CD4-positive, alpha-beta T cell (primary cell): ENCODE results near the gene FOXE3. TPM values are rescaled to one million over a fixed set of nuclear protein-coding genes. Genes with fewer than 3 reads are reported as not detected.

Experiments used
- ATAC-seq: fragments of 200-7000 bp; cut with Tn5 transposase; one replicate; pipeline ENCODE4 v1.10.0; 2022; ENCODE audit warnings: mild to moderate bottlenecking; ENCODE audit not compliant: poor library complexity
- CTCF ChIA-PET: fragments of 350-600 bp; sonication (Branson Sonifier 250); formaldehyde crosslinking; loops from one replicate; lab custom pipeline; 2021; ENCODE audit warnings: antibody characterized with exemption, inconsistent platforms; lab: Charles Lee
- POLR2A ChIA-PET: fragments of 350-600 bp; sonication (Branson Sonifier 250); formaldehyde crosslinking; loops from one replicate; lab custom pipeline; 2021; ENCODE audit warnings: antibody characterized with exemption, inconsistent platforms; lab: Charles Lee
- DNase-seq, 14 experiments: peaks; one replicate each; pipeline ENCODE4 v3.0.0-alpha.2; 2013 to 2020; ENCODE audit warnings: mixed read lengths in 2 of 14
- H3K27ac ChIP-seq, 2 donors: one replicate each; pipeline versions ENCODE4 v1.5.1 to v1.7.0; 2013; ENCODE audit warnings: low read length in 2 of 2, low read depth in 1 of 2, mild to moderate bottlenecking in 1 of 2
- H3K27me3 ChIP-seq, 2 experiments: 1 replicate in 1 of 2; 2 replicates in 1 of 2; pipeline versions ENCODE4 v1.6.1 to v1.7.0; 2013; ENCODE audit warnings: low read length in 2 of 2, control low read depth in 1 of 2, mild to moderate bottlenecking in 1 of 2, moderate library complexity in 1 of 2; ENCODE audit not compliant: insufficient read depth in 2 of 2, control insufficient read depth in 1 of 2
- H3K36me3 ChIP-seq: one replicate; pipeline ENCODE4 v1.6.1; 2013; ENCODE audit warnings: low read length, control low read depth; ENCODE audit not compliant: insufficient read depth
- H3K4me1 ChIP-seq: one replicate; pipeline ENCODE4 v1.6.1; 2013; ENCODE audit warnings: low read length, control low read depth; ENCODE audit not compliant: insufficient read depth
- H3K4me3 ChIP-seq: one replicate; pipeline ENCODE4 v1.5.1; 2013; ENCODE audit warnings: mild to moderate bottlenecking, low read length, moderate library complexity
- H3K9me3 ChIP-seq, 2 experiments: 1 replicate in 1 of 2; 2 replicates in 1 of 2; pipeline versions ENCODE4 v1.6.1 to v1.7.0; 2013; ENCODE audit warnings: low read length in 2 of 2, mild to moderate bottlenecking in 2 of 2, control low read depth in 1 of 2, moderate library complexity in 1 of 2; ENCODE audit not compliant: control insufficient read depth in 1 of 2, insufficient read depth in 1 of 2
- H3K27ac Mint-ChIP-seq: one replicate; pipeline ENCODE4 v1.8.0; 2020; ENCODE audit warnings: mixed read lengths
- H3K27me3 Mint-ChIP-seq: one replicate; pipeline ENCODE4 v1.8.0; 2021; ENCODE audit warnings: mixed read lengths
- H3K36me3 Mint-ChIP-seq: one replicate; pipeline ENCODE4 v1.8.0; 2021; ENCODE audit warnings: low read depth, mixed read lengths
- H3K4me1 Mint-ChIP-seq: one replicate; pipeline ENCODE4 v1.8.0; 2021; ENCODE audit warnings: low read depth, mixed read lengths
- H3K4me3 Mint-ChIP-seq: one replicate; pipeline ENCODE4 v1.8.0; 2020; ENCODE audit warnings: mild to moderate bottlenecking, mixed read lengths
- H3K9me3 Mint-ChIP-seq: one replicate; pipeline ENCODE4 v1.8.0; 2020; ENCODE audit warnings: mixed read lengths
- CTCF ChIP-seq: fragments of 200-600 bp; IDR thresholded peaks from one replicate; pipeline ENCODE4 v1.8.0; 2022; ENCODE audit warnings: antibody characterized with exemption, mild to moderate bottlenecking
- intact Hi-C, 2 experiments: fragments of 100-400 bp; cut with DNase I in 1 of 2; cut with micrococcal nuclease in 1 of 2; formaldehyde crosslinking; loops; one replicate each; pipeline versions ENCODE4 v1.15.1 to v1.9.0; 2023 to 2025; cut with DNase I, micrococcal nuclease
- total RNA-seq, 174 experiments: library from RNA in 2 of 174; stranded (reverse) in 2 of 174; gene quantifications; one replicate each; pipeline ENCODE4 v1.2.3 and lab custom pipeline; 2021 to 2026

FOXE3 gene
- total RNA-seq, 2 experiments from 2014 or later: not detected

GRCh38 chr1:47374501-47374900, 41.6 kb upstream of the FOXE3 start:
- ChIA-PET CTCF (no interaction called here), POLR2A (no interaction called here)
- H3K36me3 ChIP-seq: peaks cover 48% of the 10 kb centered on the region
- no peak for DNase-seq
- no peak overlapping the region for H3K4me3 Mint-ChIP-seq
- peaks cover 87% of the 10 kb centered on the region for H3K36me3 Mint-ChIP-seq
- H3K9me3 ChIP-seq: no peaks in the 10 kb centered on the region
- H3K27me3 ChIP-seq: no peaks in the 10 kb centered on the region
- no peak overlapping the region for H3K27ac ChIP-seq
- no peaks in the 10 kb centered on the region for H3K9me3 Mint-ChIP-seq
- no peaks in the 10 kb centered on the region for H3K27me3 Mint-ChIP-seq
- no peaks in the 10 kb centered on the region for H3K4me1 Mint-ChIP-seq
- ATAC-seq: no peak
- H3K4me1 ChIP-seq: no peaks in the 10 kb centered on the region
- no peak for TF ChIP-seq CTCF
- no peak overlapping the region for H3K27ac Mint-ChIP-seq
- intact Hi-C loops: no loop called here
- no peak overlapping the region for H3K4me3 ChIP-seq

- DNase-seq: no peak
- POLR2A ChIA-PET: no interaction called here
- H3K9me3 Mint-ChIP-seq: no peaks in the 10 kb centered on the region
- H3K27me3 Mint-ChIP-seq: no peaks in the 10 kb centered on the region
- H3K9me3 ChIP-seq: no peaks in the 10 kb centered on the region
- CTCF ChIA-PET: no interaction called here
- no peak overlapping the region for H3K27ac Mint-ChIP-seq
- ATAC-seq: no peak
- H3K4me3 ChIP-seq: no peak overlapping the region
- peaks cover 44% of the 10 kb centered on the region for H3K36me3 ChIP-seq
- H3K4me1 Mint-ChIP-seq: no peaks in the 10 kb centered on the region
- no peak for TF ChIP-seq CTCF
- no peaks in the 10 kb centered on the region for H3K4me1 ChIP-seq
- intact Hi-C loops: no loop called here
- no peak overlapping the region for H3K4me3 Mint-ChIP-seq
- peaks cover 80% of the 10 kb centered on the region for H3K36me3 Mint-ChIP-seq
- no peak overlapping the region for H3K27ac ChIP-seq
- no peaks in the 10 kb centered on the region for H3K27me3 ChIP-seq
These were observed 37.9 kb upstream of the FOXE3 start for GRCh38 chr1:47378147-47378546.

GRCh38 chr1:47380699-47381098, 35.4 kb upstream of the FOXE3 start:
- Mint-ChIP-seq H3K27me3 (no peaks in the 10 kb centered on the region), H3K4me3 (no peak overlapping the region), H3K36me3 (peaks cover 58% of the 10 kb centered on the region), H3K27ac (no peak overlapping the region), H3K4me1 (no peaks in the 10 kb centered on the region), H3K9me3 (no peaks in the 10 kb centered on the region)
- ChIA-PET POLR2A (interaction anchor here (0.6 kb wide), 1 partner anchor 778 kb away, joined by 3 read pairs; no protein-coding TSS in a partner anchor), CTCF (no interaction called here)
- TF ChIP-seq CTCF: no peak
- no peaks in the 10 kb centered on the region for H3K27me3 ChIP-seq
- H3K27ac ChIP-seq: no peak overlapping the region
- DNase-seq (no peak), ATAC-seq (no peak)
- H3K9me3 ChIP-seq: no peaks in the 10 kb centered on the region
- no peak overlapping the region for H3K4me3 ChIP-seq
- H3K4me1 ChIP-seq: no peaks in the 10 kb centered on the region
- H3K36me3 ChIP-seq: peaks cover 23% of the 10 kb centered on the region
- intact Hi-C loops: no loop called here
